Progenitor cell of endocrine pancreas (in vitro differentiated cells): Measurements from ENCODE around the gene PPP1R12A. TPM values are rescaled to one million over a fixed set of nuclear protein-coding genes. Genes with fewer than 3 reads are reported as not detected.

Experiments used
- DNase-seq: peaks from one replicate; pipeline ENCODE4 v3.0.0; 2021; ENCODE audit warnings: low spot score; ENCODE audit not compliant: unreplicated experiment
- H3K27ac Mint-ChIP-seq: 2 replicates; pipeline ENCODE4 v1.8.0; 2021; ENCODE audit warnings: mild to moderate bottlenecking, moderate library complexity, mixed read lengths
- H3K27me3 Mint-ChIP-seq: 2 replicates; pipeline ENCODE4 v1.8.0; 2021; ENCODE audit warnings: mixed read lengths
- H3K36me3 Mint-ChIP-seq: 2 replicates; pipeline ENCODE4 v1.8.0; 2022; ENCODE audit warnings: mixed read lengths; ENCODE audit not compliant: insufficient read depth
- H3K4me1 Mint-ChIP-seq: 2 replicates; pipeline ENCODE4 v1.8.0; 2021; ENCODE audit warnings: low read depth, mixed read lengths
- H3K4me3 Mint-ChIP-seq: 2 replicates; pipeline ENCODE4 v1.8.0; 2021; ENCODE audit warnings: low read depth, mild to moderate bottlenecking, moderate library complexity, mixed read lengths
- H3K9me3 Mint-ChIP-seq: 2 replicates; pipeline ENCODE4 v1.8.0; 2021; ENCODE audit warnings: low read depth, mixed read lengths
- CTCF ChIP-seq: fragments of 200-600 bp; sonication (generic); IDR thresholded peaks from one replicate; pipeline ENCODE4 v1.5.0; 2021; ENCODE audit warnings: antibody characterized with exemption, mild to moderate bottlenecking; ENCODE audit not compliant: unreplicated experiment
- total RNA-seq: library from RNA; stranded (reverse); gene quantifications from 2 replicates; pipeline ENCODE4 v1.2.1, GENCODE V29; 2021

Gene PPP1R12A
- total RNA-seq, 1 donor from 2014 or later: 73.2 TPM

- no peak for DNase-seq
- Mint-ChIP-seq H3K27ac (no peak overlapping the region), H3K27me3 (no peaks in the 10 kb centered on the region), H3K4me1 (peaks cover 6% of the 10 kb centered on the region), H3K9me3 (peaks cover 27% of the 10 kb centered on the region), H3K36me3 (peaks cover 56% of the 10 kb centered on the region), H3K4me3 (no peak overlapping the region)
- no peak for TF ChIP-seq CTCF
Observed at GRCh38 chr12:79842630-79843029, 92.3 kb downstream of the PPP1R12A start.

GRCh38 chr12:79841878-79842265 is 93.0 kb downstream of the PPP1R12A start:
- H3K36me3 Mint-ChIP-seq: peaks cover 57% of the 10 kb centered on the region
- no peak for DNase-seq
- peaks cover 27% of the 10 kb centered on the region for H3K9me3 Mint-ChIP-seq
- no peaks in the 10 kb centered on the region for H3K27me3 Mint-ChIP-seq
- no peak for TF ChIP-seq CTCF
- H3K4me3 Mint-ChIP-seq: no peak overlapping the region
- no peak overlapping the region for H3K27ac Mint-ChIP-seq
- H3K4me1 Mint-ChIP-seq: peaks cover 6% of the 10 kb centered on the region

- Mint-ChIP-seq H3K36me3 (peaks cover 56% of the 10 kb centered on the region), H3K27me3 (no peaks in the 10 kb centered on the region), H3K9me3 (peaks cover 27% of the 10 kb centered on the region), H3K4me3 (no peak overlapping the region), H3K27ac (no peak overlapping the region), H3K4me1 (peaks cover 6% of the 10 kb centered on the region)
- DNase-seq: no peak
- no peak for TF ChIP-seq CTCF
Observed at GRCh38 chr12:79841248-79841877, 93.5 kb downstream of the PPP1R12A start.

GRCh38 chr12:79838359-79838758 is 96.5 kb downstream of the PPP1R12A start:
- Mint-ChIP-seq H3K27me3 (no peaks in the 10 kb centered on the region), H3K27ac (no peak overlapping the region), H3K9me3 (peaks cover 21% of the 10 kb centered on the region), H3K36me3 (peaks cover 49% of the 10 kb centered on the region), H3K4me1 (no peaks in the 10 kb centered on the region), H3K4me3 (no peak overlapping the region)
- DNase-seq: no peak
- TF ChIP-seq CTCF: no peak

- H3K4me1 Mint-ChIP-seq: no peaks in the 10 kb centered on the region
- peaks cover 21% of the 10 kb centered on the region for H3K9me3 Mint-ChIP-seq
- no peaks in the 10 kb centered on the region for H3K27me3 Mint-ChIP-seq
- no peak for DNase-seq
- no peak for TF ChIP-seq CTCF
- no peak overlapping the region for H3K27ac Mint-ChIP-seq
- peaks cover 44% of the 10 kb centered on the region for H3K36me3 Mint-ChIP-seq
- H3K4me3 Mint-ChIP-seq: no peak overlapping the region
Observed at GRCh38 chr12:79837575-79837974, 97.3 kb downstream of the PPP1R12A start.
